WTC11 (cell line): ENCODE measurements around the gene ANXA2.

Experiments used
- NFE2L1 ChIP-seq: sonication (generic); formaldehyde crosslinking; IDR thresholded peaks from 2 replicates; pipeline ENCODE4 v1.8.1; 2023; ENCODE audit warnings: missing genetic modification reagents
- SP1 ChIP-seq: sonication (generic); formaldehyde crosslinking; conservative IDR thresholded peaks from 2 replicates; pipeline ENCODE4 v1.8.1; 2022; ENCODE audit warnings: missing genetic modification reagents

GRCh38 chr15:60363903-60364611, 33.7 kb downstream of the ANXA2 start:
- TF ChIP-seq SP1 (CRISPR knock-in tag): no peak
- TF ChIP-seq NFE2L1: no peak
